NCI-H1092 treated with DMSO at 0.1 percent for 48 hours (cell line): ENCODE results near the gene SRRM3.
"Not testable (repeated sequence)": the region's sequence is repeated elsewhere in the genome, so short reads cannot be mapped to it uniquely, and the experiment has no call there.

Experiments used
- DNase-seq: peaks from one replicate; lab custom pipeline; 2025; lab: John Stamatoyannopoulos, UW

SRRM3 gene, protein sequence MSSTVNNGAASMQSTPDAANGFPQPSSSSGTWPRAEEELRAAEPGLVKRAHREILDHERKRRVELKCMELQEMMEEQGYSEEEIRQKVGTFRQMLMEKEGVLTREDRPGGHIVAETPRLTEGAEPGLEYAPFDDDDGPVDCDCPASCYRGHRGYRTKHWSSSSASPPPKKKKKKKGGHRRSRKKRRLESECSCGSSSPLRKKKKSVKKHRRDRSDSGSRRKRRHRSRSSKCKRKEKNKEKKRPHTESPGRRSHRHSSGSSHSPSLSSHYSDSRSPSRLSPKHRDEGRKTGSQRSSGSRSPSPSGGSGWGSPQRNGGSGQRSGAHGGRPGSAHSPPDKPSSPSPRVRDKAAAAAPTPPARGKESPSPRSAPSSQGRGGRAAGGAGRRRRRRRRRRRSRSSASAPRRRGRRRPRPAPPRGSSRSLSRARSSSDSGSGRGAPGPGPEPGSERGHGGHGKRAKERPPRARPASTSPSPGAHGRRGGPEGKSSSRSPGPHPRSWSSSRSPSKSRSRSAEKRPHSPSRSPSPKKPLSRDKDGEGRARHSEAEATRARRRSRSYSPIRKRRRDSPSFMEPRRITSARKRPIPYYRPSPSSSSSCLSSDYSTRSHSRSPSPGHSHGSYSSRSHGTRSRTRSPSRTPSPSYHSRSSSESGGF

DNA sequence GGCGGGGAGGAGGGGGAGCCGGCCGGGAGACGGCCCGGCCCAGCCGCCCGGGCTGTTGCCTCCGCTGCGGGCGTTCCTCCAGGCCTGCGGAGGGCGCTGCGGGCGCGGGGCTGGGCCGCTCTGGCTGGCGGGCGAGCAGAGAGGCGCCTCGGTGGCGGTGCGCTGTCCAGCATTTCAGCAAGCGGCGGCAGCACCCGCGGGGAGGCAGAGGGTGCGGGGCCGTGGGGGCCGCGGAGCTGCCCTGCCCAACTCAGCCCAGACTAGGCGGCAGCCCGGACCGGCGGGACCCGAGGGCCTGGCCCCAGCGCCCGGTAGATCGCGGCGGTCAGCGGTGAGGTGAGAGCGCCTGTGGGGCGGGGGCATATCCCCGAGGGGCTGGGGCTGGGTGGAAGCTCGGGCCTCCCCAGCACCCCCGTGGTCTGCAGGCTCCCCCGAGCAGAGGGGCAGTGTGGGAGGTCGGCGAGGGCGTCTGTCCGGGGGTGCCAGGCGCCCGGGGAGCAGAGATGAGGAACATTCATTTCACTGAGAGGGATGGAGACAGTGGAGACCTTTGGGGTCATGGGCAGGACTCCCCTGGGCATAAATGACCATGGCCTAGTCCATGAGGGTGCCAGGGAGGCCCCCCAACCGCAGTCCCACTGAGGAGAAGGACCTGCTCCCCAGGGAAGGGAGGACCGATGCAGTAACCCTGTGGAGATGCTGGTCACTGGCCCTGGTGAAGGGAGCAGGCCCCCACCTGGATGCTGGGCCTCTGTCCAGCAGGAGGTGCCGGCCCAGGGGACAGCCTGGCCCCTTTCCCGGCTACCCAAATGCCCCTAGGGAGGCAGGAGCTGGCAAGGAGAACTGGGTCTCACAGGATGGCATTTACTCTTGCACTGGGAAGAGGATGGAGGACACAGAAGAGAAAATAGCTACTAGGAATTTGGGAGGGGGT, at the start of gene SRRM3:
SRRM3 (plus strand) TSS at position 165 of the 934 bp plus-strand sequence. CDS start 33,171 bp downstream, outside the sequence.
- DNase-seq: peak; percentile 86

DNA sequence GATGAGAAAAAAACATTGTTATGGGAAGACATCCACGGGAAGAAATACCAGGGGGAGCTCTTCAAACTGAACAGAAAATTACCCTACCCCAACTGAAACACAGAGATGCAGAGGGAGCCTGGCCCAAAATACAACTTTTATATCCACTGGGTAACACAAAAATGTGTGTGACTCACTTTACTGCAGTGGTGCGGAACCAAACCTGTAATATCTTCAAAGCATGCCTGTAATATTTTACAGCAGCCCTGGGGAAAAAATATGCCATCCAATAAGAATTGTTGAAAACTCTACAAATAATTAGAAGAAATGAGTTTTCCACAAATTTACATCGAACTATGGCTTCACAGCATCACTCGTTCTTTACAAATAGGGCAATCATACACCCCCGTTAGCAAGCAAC, 49.8 kb upstream of the SRRM3 start:
- DNase-seq: no peak

GRCh38 chr7:76153571-76154230, 48.0 kb upstream of the SRRM3 start:
- not testable (repeated sequence) for DNase-seq

- no peak for DNase-seq
These were observed 45.8 kb upstream of the SRRM3 start for GRCh38 chr7:76155938-76156337.

- DNase-seq: not testable (repeated sequence)
These were observed 44.6 kb upstream of the SRRM3 start for GRCh38 chr7:76156992-76157685.

DNA sequence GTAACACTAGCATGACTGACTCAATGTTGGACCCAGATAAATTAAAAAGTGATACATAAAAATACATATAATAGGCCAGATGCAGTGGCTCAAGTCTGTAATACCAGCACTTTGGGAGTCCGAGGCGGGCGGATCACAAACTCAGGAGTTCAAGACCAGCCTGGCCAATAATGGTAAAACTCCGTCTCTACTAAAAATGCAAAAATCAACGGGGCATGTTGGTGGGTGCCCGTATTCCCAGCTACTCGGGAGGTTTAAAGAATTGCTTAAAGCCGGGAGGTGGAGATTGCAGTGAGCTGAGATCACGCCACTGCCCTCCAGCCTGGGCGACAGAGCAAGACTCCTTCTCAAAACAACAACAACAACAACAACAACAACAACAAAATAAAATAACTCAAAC, 43.3 kb upstream of the SRRM3 start:
- not testable (repeated sequence) for DNase-seq

GRCh38 chr7:76162416-76163170, 39.1 kb upstream of the SRRM3 start:
- DNase-seq: not testable (repeated sequence)

DNA sequence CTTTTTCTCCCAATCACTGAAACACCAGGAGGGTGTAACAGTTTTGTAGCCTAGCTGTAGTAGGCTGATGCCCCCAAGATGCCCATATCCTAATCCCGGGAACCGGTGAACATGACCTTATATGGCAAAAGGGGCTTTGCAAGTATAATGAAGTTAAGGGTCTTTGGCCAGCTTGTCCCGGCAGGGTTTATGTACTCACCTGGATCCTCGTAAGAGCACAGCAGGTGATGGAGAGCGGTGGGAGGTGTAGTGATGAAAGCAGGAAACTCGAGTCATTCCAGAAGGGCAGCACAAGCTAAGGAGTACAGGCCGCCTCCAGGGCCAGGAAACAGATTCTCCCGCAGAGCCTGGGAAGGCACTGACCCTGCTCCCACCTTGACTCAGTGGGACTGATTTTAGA, 37.9 kb upstream of the SRRM3 start:
- peak; percentile 33 for DNase-seq

GRCh38 chr7:76165106-76165972, 36.4 kb upstream of the SRRM3 start:
- no peak for DNase-seq

GRCh38 chr7:76165973-76166403, 35.7 kb upstream of the SRRM3 start:
- no peak for DNase-seq

- peak; percentile 96 for DNase-seq
These were observed 35.1 kb upstream of the SRRM3 start for GRCh38 chr7:76166404-76167255.

DNA sequence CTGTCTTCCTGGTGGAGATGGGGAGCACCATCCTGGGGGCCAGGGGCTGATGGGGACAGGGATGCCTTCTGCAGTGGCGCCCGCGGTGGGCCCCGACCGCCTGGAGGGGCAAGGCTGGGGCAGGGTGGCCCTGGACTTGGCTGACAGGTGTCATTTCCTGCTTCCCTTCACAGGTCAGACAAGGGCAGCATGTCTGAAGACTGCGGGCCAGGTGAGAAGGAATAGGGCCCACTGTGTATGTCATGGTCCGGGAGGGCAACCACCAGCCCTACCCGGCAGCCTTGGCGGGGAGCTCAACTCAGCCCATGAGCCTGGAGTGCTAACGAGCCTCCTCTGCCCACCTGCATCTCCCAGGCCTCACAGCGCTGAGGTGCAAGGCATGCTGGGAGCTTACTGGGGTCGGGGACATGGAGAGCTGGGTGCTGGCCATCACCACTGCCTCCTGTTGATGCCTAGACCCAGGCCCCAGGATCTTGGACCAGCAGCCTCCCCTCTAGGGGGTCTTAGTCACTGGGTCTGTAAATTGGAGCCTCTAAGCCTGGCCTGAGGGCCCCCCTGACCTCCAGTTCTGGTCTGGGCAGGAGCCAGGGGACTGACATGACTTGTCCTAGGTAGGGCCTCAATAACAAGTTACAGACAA, 28.0 kb upstream of the SRRM3 start:
- DNase-seq: no peak

DNA sequence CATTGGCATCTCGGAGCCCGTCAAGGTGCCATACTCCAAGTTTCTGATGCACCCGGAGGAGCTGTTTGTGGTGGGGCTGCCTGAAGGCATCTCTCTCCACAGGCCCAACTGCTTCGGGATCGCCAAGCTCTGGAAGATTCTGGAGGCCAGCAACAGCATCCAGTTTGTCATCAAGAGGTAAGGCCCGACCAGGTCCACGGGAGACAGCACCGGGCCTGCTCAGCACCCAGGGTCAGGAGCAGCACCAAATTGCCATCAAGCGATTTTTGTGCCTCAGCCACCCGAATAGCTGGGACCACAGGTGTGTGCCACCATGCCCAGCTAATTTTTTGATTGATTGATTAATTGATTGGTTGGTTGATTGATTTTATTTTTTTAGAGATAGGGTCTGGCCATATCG, 24.7 kb upstream of the SRRM3 start:
- DNase-seq: not testable (repeated sequence)

DNA sequence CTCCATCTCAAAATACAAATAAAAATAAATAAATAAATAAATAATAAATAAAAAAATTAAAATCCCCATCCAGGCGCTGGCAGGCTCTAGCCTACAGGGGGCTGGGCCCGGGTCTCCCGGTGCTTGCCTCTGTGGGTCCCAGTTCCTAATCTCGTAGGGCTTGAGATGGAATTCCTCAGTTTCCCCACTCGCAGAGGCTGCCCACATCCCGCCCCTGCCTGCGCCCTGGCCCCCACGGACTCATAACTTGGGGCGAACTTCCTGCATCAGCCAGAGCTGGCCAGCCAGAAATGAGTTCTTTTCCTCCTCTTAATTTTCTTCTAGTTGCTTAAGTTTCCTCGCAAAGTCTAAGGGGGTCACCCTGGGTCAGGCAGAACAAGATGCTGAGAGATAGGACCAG, 22.0 kb upstream of the SRRM3 start:
- no peak for DNase-seq

- DNase-seq: no peak
These were observed 19.3 kb upstream of the SRRM3 start for GRCh38 chr7:76182225-76182960.

DNA sequence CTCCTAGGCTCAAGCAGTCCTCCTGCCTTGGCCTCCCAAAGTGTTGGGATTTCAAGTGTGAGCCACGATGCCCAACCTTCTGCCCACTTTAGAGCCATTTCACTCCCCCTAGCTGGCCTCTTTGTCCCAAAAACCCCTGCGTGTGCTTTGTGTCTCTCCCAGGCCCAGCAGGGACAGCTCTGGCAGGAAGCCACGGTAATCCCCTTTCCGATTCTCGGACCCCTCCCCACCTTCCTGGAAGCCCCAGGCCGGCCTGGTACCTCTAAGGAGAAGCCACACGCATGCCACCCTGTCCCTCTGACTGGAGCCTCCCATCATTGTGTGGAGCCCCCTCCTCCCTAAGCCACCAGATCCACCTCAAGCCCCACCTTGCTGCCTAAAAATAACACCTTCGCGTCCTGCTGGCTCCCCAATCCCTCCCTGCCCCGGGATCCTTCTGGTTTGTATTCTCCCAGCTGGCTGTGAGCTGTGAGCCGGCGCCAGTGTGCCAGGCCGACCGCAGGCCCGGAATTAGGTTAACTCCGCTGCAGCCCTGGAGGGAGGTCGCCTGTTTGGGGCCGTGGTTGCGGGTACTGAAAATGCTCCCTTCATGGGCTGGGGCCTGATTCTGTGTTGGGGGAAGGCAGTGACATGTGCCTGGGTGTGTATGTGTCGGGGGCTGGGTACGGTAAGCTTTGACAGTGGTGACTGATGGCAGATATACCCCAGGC, 16.4 kb upstream of the SRRM3 start:
- DNase-seq: no peak

GRCh38 chr7:76187272-76187671, 14.4 kb upstream of the SRRM3 start:
- DNase-seq: no peak
